Heart left ventricle (tissue), 16 donors: ENCODE measurements around the gene TMEM147. TPM values are rescaled to one million over a fixed set of nuclear protein-coding genes. Genes with fewer than 3 reads are reported as not detected.

Experiments
- ATAC-seq, 4 donors: fragments of 200-7000 bp; cut with Tn5 transposase; one replicate each; pipeline ENCODE4 v1.9.1; 2020 to 2022; ENCODE audit warnings: moderate library complexity in 4 of 4, mild to moderate bottlenecking in 3 of 4, moderate number of reproducible peaks in 1 of 4
- DNase-seq, 5 donors: peaks; one replicate each; pipeline ENCODE4 v3.0.0-alpha.2; 2020
- H3K27ac ChIP-seq, 12 donors: fragments of 200-600 bp; sonication (generic) in 4 of 12; one replicate each; pipeline versions ENCODE4 v1.5.0 to v1.8.0; 2016 to 2022; ENCODE audit warnings: mild to moderate bottlenecking in 2 of 12
- H3K27me3 ChIP-seq, 9 donors: fragments of 200-600 bp; sonication (generic) in 2 of 9; one replicate each; pipeline versions ENCODE4 v1.5.1 to v1.8.0; 2016 to 2022; ENCODE audit warnings: mild to moderate bottlenecking in 3 of 9
- H3K36me3 ChIP-seq, 9 donors: fragments of 200-600 bp; sonication (generic) in 2 of 9; one replicate each; pipeline versions ENCODE4 v1.5.0 to v1.8.0; 2018 to 2022; ENCODE audit warnings: mild to moderate bottlenecking in 2 of 9
- H3K4me1 ChIP-seq, 12 donors: fragments of 200-600 bp; sonication (generic) in 4 of 12; one replicate each; pipeline versions ENCODE4 v1.5.0 to v1.8.0; 2016 to 2022; ENCODE audit warnings: mild to moderate bottlenecking in 3 of 12
- H3K4me3 ChIP-seq, 12 donors: fragments of 200-600 bp; sonication (generic) in 4 of 12; one replicate each; pipeline versions ENCODE4 v1.5.0 to v1.8.0; 2017 to 2022; ENCODE audit warnings: mild to moderate bottlenecking in 9 of 12, moderate library complexity in 4 of 12
- H3K9me3 ChIP-seq, 12 donors: fragments of 200-600 bp; sonication (generic) in 4 of 12; one replicate each; pipeline versions ENCODE4 v1.5.0 to v1.8.0; 2016 to 2022; ENCODE audit warnings: mild to moderate bottlenecking in 1 of 12
- POLR2A ChIP-seq, 2 donors: fragments of 450-650 bp; IDR thresholded peaks; one replicate each; pipeline ENCODE4 v1.6.1; 2017; ENCODE audit warnings: antibody characterized with exemption in 2 of 2, mild to moderate bottlenecking in 2 of 2, moderate library complexity in 2 of 2
- WGBS, 4 donors: extraction: QIAGEN DNeasy Blood & Tissue Kit in 2 of 4; methylation state at CpG; one replicate each; pipeline versions ENCODE4 v1.1.5 to v1.1.7; 2013 to 2018; 5-methylcytosine and 5-hydroxymethylcytosine counted together
- intact Hi-C, 10 donors: fragments of 100-400 bp; cut with DNase I; formaldehyde crosslinking; loops; one replicate each; pipeline versions ENCODE4 v1.11.1 to v1.14.2; 2022
- polyA plus RNA-seq, 2 donors: library from polyadenylated mRNA; stranded (reverse); fragments of 200-250 nt; gene quantifications; one replicate each; pipeline ENCODE4 v1.2.3, GENCODE V29; 2013
- total RNA-seq, 9 donors: library from RNA; depleted of rRNA in 2 of 9; stranded (reverse); fragments of >200 nt in 2 of 9; fragmentation: NEBNext Ultra II Directional in 3 of 9; extraction: Animal tissue kit (Norgen Biotek cat#: 25700) in 3 of 9; gene quantifications; one replicate each; pipeline versions ENCODE4 v1.1.0 to v1.2.4, GENCODE V29; 2016 to 2023
- TF ChIP-seq, protein P1 (sequence below), 12 donors: fragments of 200-600 bp; sonication (generic) in 4 of 12; IDR thresholded peaks; one replicate each; pipeline versions ENCODE4 v1.5.0 to v1.8.0; 2018 to 2022; ENCODE audit warnings: antibody characterized with exemption in 12 of 12, mild to moderate bottlenecking in 5 of 12
- donor health status: ischemic (EF 13 %, LVEDD 7.1; RV severe dilation, severe dysfunction).
- donor health status: healthy with polysubstance abuse.
- donor health status: DM: no; HTN: yes; CAD: no.
- donor health status: DM: no; HTN: no; CAD: no.
- donor health status: ischemic (EF 25% LVEDD 6.9; RV normal size, moderate dysfunction).
- donor health status: ischemic (EF 25% LVEDD 5.7; RV mildly dilated, moderate dysfunction).
- donor health status: healthy.
- donor health status: DM: yes; HTN: yes; CAD: no.
- donor health status: ischemic (EF 35%, LVEDD 5.7; RV mildly dilated, moderate dysfunction).
- donor health status: nonischemic (EF 11% LVEDD 7.7; RV severe dilation, severe dysfunction).
- donor health status: DM: yes; HTN: yes; CAD: no.
- donor health status: PGD.
- donor health status: ischemic (EF 29% LVEDD 5.4; RV normal size, mild dysfunction).
- donor health status: nonischemic (EF 23%, LVEDD 6.1; RV moderate dilation, normal function).

The TMEM147 gene
- total and polyA plus RNA-seq, 11 donors = 68.9 to 191 (median 96.0) TPM

DNA sequence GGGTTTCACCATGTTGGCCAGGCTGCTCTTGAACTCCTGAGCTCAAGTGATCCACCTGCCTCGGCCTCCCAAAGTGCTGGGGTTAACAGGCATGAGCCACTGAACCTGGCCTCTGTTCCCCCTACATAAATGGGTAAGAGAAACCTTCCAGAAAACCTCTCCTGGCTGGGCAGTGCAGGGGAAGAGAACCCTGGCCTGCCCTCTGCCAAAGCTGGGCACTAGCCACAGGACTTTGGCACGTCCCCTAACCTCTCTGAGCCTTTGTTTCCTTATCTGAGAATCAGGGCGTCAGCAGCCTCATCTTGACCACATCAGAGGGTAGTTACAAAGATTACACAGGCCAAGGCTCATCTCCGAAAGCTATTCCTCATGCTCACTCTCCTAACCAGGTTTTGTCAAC, 19.6 kb upstream of the TMEM147 start:
- WGBS, 4 donors = 75 to 82% (median 79%) methylated on average over 4 of the region's 4 CpGs

DNA sequence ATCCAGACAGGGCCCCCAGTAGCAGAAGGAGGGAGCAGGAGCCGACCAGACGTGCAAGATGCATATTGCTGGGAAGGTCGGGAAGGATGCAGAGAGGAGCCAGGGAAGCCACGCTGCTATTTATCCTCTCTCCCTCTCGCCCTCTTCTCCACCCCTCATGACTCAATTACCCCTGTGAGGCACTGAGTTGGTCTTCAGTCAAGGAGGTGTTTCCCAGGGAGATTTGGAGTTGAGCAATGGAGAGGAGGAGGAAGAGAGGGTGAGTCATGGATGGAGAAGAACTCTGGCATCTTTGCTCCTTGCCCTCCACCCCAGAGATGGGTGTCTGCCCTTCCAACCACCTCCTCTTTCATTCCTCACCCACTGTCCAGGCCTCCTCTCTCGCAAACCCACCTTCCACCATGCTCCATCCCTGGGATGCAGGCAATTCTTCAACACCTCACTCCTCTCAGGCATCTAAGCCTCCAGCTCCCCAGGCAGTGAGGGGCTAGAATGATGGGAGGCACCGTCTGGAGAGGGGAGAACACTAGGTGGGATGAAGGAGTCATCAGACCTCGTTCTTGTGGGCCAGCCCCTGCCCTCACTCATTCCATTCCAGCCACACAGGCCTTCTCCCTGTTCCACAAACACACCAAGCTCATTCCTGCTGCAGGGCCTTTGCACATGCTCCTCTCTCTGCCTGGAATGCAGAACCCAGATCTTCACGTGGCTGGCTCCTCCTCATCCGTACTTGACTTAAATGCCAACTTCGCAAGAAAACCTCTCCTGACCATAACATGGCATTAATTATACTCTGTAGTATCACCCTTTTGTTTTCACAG, 17.0 kb upstream of the TMEM147 start, which contains the start of gene SBSN:
Gene SBSN, minus strand, starts transcription at position 94 of the 821 bp plus-strand sequence. Its CDS starts 30 bp downstream, at position 64.
- TF ChIP-seq, protein P1, sequence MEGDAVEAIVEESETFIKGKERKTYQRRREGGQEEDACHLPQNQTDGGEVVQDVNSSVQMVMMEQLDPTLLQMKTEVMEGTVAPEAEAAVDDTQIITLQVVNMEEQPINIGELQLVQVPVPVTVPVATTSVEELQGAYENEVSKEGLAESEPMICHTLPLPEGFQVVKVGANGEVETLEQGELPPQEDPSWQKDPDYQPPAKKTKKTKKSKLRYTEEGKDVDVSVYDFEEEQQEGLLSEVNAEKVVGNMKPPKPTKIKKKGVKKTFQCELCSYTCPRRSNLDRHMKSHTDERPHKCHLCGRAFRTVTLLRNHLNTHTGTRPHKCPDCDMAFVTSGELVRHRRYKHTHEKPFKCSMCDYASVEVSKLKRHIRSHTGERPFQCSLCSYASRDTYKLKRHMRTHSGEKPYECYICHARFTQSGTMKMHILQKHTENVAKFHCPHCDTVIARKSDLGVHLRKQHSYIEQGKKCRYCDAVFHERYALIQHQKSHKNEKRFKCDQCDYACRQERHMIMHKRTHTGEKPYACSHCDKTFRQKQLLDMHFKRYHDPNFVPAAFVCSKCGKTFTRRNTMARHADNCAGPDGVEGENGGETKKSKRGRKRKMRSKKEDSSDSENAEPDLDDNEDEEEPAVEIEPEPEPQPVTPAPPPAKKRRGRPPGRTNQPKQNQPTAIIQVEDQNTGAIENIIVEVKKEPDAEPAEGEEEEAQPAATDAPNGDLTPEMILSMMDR (IDR thresholded peaks at IDR 0.05) = no peak
- TF ChIP-seq POLR2A (IDR thresholded peaks at IDR 0.05) = no peak
- intact Hi-C loops = no loop called here
- 76 to 85% (median 80%) methylated on average over 11 of the region's 11 CpGs for WGBS, 4 donors
- Histone ChIP-seq H3K27me3 (peaks cover 9 to 89% (median 32%) of the 10 kb centered on the region in 9 donors), H3K27ac (no peak within 1 kb of the TSS), H3K4me3 (no peak within 1 kb of the TSS), H3K9me3 (no peaks in the 10 kb centered on the region), H3K36me3 (no peaks in the 10 kb centered on the region), H3K4me1 (peaks cover 0 to 12% (median 0%) of the 10 kb centered on the region in 12 donors)
- ATAC-seq (no peak), DNase-seq (no peak)

More for the DNA sequence above, 19.6 kb upstream of the TMEM147 start:
- intact Hi-C loops = no loop called here
- DNase-seq = no peak
- Histone ChIP-seq H3K27me3 (peaks cover 0 to 65% (median 13%) of the 10 kb centered on the region in 9 donors), H3K27ac (no peak overlapping the region), H3K36me3 (no peaks in the 10 kb centered on the region), H3K4me3 (no peak overlapping the region), H3K4me1 (no peaks in the 10 kb centered on the region), H3K9me3 (no peaks in the 10 kb centered on the region)
- no peak for TF ChIP-seq POLR2A (IDR thresholded peaks at IDR 0.05)
- TF ChIP-seq, protein P1 (IDR thresholded peaks at IDR 0.05) = no peak
- ATAC-seq = no peak

DNA sequence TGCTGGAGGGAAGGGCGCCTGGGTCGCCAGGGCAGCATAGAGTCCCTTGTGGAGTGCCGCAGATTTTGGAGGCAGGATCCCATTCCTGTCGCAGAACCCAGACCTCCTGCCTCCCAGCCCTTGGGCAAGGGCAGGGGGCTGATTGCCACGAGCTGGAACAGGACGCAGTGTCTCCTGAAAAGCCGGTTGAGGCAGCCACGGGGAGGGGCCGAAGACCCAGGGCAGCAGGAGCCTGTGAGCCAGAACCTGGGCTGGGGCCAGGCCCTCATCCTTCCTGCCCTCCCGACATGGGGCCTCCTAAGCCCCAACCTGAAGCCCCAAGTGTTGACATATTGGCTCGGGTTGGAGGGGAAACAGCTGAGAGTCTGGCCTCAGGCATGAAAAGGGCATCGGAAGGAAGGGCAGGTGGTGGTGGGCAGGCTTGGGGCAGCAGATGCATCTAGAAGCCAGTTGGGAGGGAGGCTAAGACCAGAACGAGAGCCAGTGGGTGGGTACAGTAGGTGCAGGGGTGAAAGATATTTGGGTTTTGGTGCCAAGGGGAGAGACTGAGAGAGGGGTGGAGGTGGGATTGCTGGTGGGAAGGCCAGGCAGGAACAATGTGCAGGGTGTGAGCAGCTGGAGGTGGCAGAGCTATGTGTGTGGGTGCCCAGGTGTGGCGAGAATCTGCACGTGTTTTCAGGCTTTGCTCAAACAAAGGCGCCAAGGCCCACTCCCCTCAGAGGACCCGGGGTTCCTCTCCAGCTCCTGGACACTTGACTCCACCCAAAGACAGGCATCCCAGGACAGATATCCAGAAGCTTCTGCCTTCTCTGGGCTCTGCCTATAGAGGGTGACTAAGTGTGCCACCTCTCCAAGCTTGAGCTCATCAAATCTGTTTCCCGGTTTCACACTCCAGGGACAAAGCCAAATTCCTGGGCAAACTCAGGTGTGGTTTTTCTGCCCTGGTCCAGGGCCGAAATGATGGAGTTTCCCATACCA, 15.9 kb upstream of the TMEM147 start:
- WGBS, 4 donors = 59 to 66% (median 61%) methylated on average over 15 to 19 of the region's 19 CpGs
- intact Hi-C loops = no loop called here
- no peak for TF ChIP-seq POLR2A (IDR thresholded peaks at IDR 0.05)
- TF ChIP-seq, protein P1 (IDR thresholded peaks at IDR 0.05) = no peak
- peaks cover 14 to 91% (median 34%) of the 10 kb centered on the region in 9 donors for H3K27me3 ChIP-seq
- H3K9me3 ChIP-seq = no peaks in the 10 kb centered on the region
- peaks cover 0 to 21% (median 0%) of the 10 kb centered on the region in 12 donors for H3K4me1 ChIP-seq
- no peak overlapping the region for H3K27ac ChIP-seq
- ATAC-seq (no peak), DNase-seq (no peak)
- H3K36me3 ChIP-seq = no peaks in the 10 kb centered on the region
- H3K4me3 ChIP-seq = no peak overlapping the region
